Cardiac ventricle fibroblast (primary cell): ENCODE measurements around the gene TMEM254. TPM values are rescaled to one million over a fixed set of nuclear protein-coding genes. Genes with fewer than 3 reads are reported as not detected.

Experiments
- total RNA-seq: library from RNA; depleted of rRNA; stranded (reverse); fragments of >200 nt; gene quantifications from 2 replicates; pipeline ENCODE4 v1.2.3, GENCODE V29; 2015

TMEM254 gene, protein sequence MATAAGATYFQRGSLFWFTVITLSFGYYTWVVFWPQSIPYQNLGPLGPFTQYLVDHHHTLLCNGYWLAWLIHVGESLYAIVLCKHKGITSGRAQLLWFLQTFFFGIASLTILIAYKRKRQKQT
- total RNA-seq: 13.1 and 13.5 TPM in 2 replicates

DNA sequence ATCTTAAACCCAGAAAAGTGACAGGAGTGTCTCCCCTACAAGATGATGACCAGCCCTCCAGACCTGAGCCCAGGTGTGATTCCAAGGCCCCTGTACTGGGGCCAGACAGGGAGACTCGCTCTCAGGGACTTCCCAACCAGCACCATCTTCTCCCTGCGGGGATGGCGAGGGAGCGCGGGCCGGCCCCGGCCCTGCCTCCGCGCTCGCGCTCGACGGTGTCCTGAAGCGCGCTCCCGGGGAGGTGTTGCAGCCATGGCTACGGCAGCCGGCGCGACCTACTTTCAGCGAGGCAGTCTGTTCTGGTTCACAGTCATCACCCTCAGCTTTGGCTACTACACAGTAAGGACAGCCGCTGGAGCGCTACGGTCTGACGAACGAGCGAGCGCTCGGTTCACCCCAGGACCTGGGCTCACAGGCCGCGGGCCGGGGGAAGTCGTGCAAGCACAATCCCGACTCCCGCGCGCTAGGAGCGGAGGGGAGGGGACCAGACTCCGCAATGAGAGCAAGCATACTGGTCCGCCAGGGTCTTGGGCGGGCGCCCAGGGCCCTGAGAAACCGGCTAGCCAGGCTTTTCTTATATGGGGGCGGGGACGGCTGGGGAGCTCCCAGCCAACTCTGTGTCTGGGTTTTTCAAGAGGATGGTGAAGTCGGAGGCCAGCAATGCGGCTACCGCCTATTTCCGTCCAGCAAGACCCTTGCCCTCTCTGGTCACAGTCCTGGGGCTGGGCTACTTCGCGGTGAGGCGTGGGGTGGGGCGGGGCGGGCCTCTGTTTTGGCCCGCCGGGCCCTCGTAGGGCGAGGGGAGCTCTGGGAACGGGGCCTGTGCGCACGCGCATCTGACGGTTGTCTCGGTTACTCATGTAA lies at the start of gene TMEM254:
Gene TMEM254, plus strand, starts transcription at position 218 of the 864 bp plus-strand sequence. Its CDS starts 35 bp downstream, at position 253.

DNA sequence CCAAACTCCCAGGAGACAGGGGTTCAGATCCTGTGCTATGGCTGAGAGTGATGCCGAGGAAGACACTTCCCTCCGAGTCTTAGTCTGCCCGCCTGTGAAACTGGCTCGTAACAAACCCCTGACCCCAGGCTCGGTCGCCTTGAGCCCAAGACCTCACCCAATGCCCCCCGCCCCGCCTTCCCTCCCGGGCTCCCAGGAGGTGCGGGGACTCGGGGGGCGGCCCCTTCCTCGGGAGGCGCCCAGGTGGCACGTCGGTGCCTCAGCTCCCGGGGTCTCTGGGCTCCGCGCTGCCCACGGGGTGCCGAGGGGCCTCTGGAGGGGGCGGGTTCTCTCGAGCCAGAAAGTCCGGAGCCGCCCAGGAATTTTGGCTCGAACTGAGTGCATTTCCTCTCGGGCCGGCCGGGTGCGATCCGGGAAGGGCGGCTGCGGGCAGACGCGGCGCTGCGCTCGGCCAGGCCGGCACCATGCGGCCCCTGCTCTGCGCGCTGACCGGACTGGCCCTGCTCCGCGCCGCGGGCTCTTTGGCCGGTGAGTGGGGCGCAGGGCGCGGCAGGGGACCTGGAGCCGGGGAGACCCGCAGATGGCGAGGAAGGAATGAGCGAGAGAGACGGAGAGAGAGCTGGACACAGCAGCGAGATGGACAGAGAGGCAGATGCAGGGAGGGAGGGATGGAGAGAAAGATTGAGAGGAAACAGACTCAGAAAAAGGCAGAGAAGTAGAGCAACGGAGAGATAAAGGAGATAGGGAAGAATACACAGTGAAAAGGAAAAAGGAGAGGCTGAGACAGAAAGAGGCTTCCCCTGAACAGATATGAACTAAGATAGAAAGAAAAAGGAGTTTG lies 54.1 kb downstream of the TMEM254 start, which contains the start of gene PLAC9:
Gene PLAC9, plus strand, starts transcription at position 432 of the 841 bp plus-strand sequence. Its CDS starts 33 bp downstream, at position 465.

Other genes starting within 250 kb of the TMEM254 start
- not detected in 2 replicates for gene SFTPD, start 129.6 kb upstream of the TMEM254 start, total RNA-seq
- 116 and 174 TPM in 2 replicates for gene PLAC9, start 54.1 kb downstream of the TMEM254 start, total RNA-seq
- gene ANXA11, start 126.9 kb downstream of the TMEM254 start, total RNA-seq: 139 and 147 TPM in 2 replicates
- gene MAT1A, start 211.0 kb downstream of the TMEM254 start, total RNA-seq: not detected in 2 replicates